Measurements from ENCODE around the gene MRPS12.

GRCh38 chr19:38929929-38930775 is 592 bp upstream of the MRPS12 start, which contains the start of gene SARS2:
- TF ChIP-seq POLR2A (IDR thresholded peaks at IDR 0.05; ENCODE audit: extremely low read depth, insufficient read length) (peak; percentile 74), CTCF (IDR thresholded peaks at IDR 0.05; ENCODE audit: low read depth, low read length) (peak; percentile 85)

All from NB4 (cell line).